Heart left ventricle (tissue), 16 donors: ENCODE data around the gene IFI30. TPM values are rescaled to one million over a fixed set of nuclear protein-coding genes. Genes with fewer than 3 reads are reported as not detected.

Source experiments
- ATAC-seq, 4 donors: fragments of 200-7000 bp; cut with Tn5 transposase; one replicate each; pipeline ENCODE4 v1.9.1; 2020 to 2022; ENCODE audit warnings: moderate library complexity in 4 of 4, mild to moderate bottlenecking in 3 of 4, moderate number of reproducible peaks in 1 of 4
- DNase-seq, 5 donors: peaks; one replicate each; pipeline ENCODE4 v3.0.0-alpha.2; 2020
- H3K27ac ChIP-seq, 12 donors: fragments of 200-600 bp; sonication (generic) in 4 of 12; one replicate each; pipeline versions ENCODE4 v1.5.0 to v1.8.0; 2016 to 2022; ENCODE audit warnings: mild to moderate bottlenecking in 2 of 12
- H3K27me3 ChIP-seq, 9 donors: fragments of 200-600 bp; sonication (generic) in 2 of 9; one replicate each; pipeline versions ENCODE4 v1.5.1 to v1.8.0; 2016 to 2022; ENCODE audit warnings: mild to moderate bottlenecking in 3 of 9
- H3K36me3 ChIP-seq, 9 donors: fragments of 200-600 bp; sonication (generic) in 2 of 9; one replicate each; pipeline versions ENCODE4 v1.5.0 to v1.8.0; 2018 to 2022; ENCODE audit warnings: mild to moderate bottlenecking in 2 of 9
- H3K4me1 ChIP-seq, 12 donors: fragments of 200-600 bp; sonication (generic) in 4 of 12; one replicate each; pipeline versions ENCODE4 v1.5.0 to v1.8.0; 2016 to 2022; ENCODE audit warnings: mild to moderate bottlenecking in 3 of 12
- H3K4me3 ChIP-seq, 12 donors: fragments of 200-600 bp; sonication (generic) in 4 of 12; one replicate each; pipeline versions ENCODE4 v1.5.0 to v1.8.0; 2017 to 2022; ENCODE audit warnings: mild to moderate bottlenecking in 9 of 12, moderate library complexity in 4 of 12
- H3K9me3 ChIP-seq, 12 donors: fragments of 200-600 bp; sonication (generic) in 4 of 12; one replicate each; pipeline versions ENCODE4 v1.5.0 to v1.8.0; 2016 to 2022; ENCODE audit warnings: mild to moderate bottlenecking in 1 of 12
- POLR2A ChIP-seq, 2 donors: fragments of 450-650 bp; IDR thresholded peaks; one replicate each; pipeline ENCODE4 v1.6.1; 2017; ENCODE audit warnings: antibody characterized with exemption in 2 of 2, mild to moderate bottlenecking in 2 of 2, moderate library complexity in 2 of 2
- WGBS, 4 donors: extraction: QIAGEN DNeasy Blood & Tissue Kit in 2 of 4; methylation state at CpG; one replicate each; pipeline versions ENCODE4 v1.1.5 to v1.1.7; 2013 to 2018; 5-methylcytosine and 5-hydroxymethylcytosine counted together
- intact Hi-C, 10 donors: fragments of 100-400 bp; cut with DNase I; formaldehyde crosslinking; loops; one replicate each; pipeline versions ENCODE4 v1.11.1 to v1.14.2; 2022
- polyA plus RNA-seq, 2 donors: library from polyadenylated mRNA; stranded (reverse); fragments of 200-250 nt; gene quantifications; one replicate each; pipeline ENCODE4 v1.2.3, GENCODE V29; 2013
- total RNA-seq, 9 donors: library from RNA; depleted of rRNA in 2 of 9; stranded (reverse); fragments of >200 nt in 2 of 9; fragmentation: NEBNext Ultra II Directional in 3 of 9; extraction: Animal tissue kit (Norgen Biotek cat#: 25700) in 3 of 9; gene quantifications; one replicate each; pipeline versions ENCODE4 v1.1.0 to v1.2.4, GENCODE V29; 2016 to 2023
- TF ChIP-seq, protein P1 (sequence below), 12 donors: fragments of 200-600 bp; sonication (generic) in 4 of 12; IDR thresholded peaks; one replicate each; pipeline versions ENCODE4 v1.5.0 to v1.8.0; 2018 to 2022; ENCODE audit warnings: antibody characterized with exemption in 12 of 12, mild to moderate bottlenecking in 5 of 12
- donor health status: ischemic (EF 13 %, LVEDD 7.1; RV severe dilation, severe dysfunction).
- donor health status: healthy with polysubstance abuse.
- donor health status: DM: no; HTN: yes; CAD: no.
- donor health status: DM: no; HTN: no; CAD: no.
- donor health status: ischemic (EF 25% LVEDD 6.9; RV normal size, moderate dysfunction).
- donor health status: ischemic (EF 25% LVEDD 5.7; RV mildly dilated, moderate dysfunction).
- donor health status: healthy.
- donor health status: DM: yes; HTN: yes; CAD: no.
- donor health status: ischemic (EF 35%, LVEDD 5.7; RV mildly dilated, moderate dysfunction).
- donor health status: nonischemic (EF 11% LVEDD 7.7; RV severe dilation, severe dysfunction).
- donor health status: DM: yes; HTN: yes; CAD: no.
- donor health status: PGD.
- donor health status: ischemic (EF 29% LVEDD 5.4; RV normal size, mild dysfunction).
- donor health status: nonischemic (EF 23%, LVEDD 6.1; RV moderate dilation, normal function).

IFI30 gene
- total and polyA plus RNA-seq, 11 donors = 8.9 to 455 (median 15.2) TPM

DNA sequence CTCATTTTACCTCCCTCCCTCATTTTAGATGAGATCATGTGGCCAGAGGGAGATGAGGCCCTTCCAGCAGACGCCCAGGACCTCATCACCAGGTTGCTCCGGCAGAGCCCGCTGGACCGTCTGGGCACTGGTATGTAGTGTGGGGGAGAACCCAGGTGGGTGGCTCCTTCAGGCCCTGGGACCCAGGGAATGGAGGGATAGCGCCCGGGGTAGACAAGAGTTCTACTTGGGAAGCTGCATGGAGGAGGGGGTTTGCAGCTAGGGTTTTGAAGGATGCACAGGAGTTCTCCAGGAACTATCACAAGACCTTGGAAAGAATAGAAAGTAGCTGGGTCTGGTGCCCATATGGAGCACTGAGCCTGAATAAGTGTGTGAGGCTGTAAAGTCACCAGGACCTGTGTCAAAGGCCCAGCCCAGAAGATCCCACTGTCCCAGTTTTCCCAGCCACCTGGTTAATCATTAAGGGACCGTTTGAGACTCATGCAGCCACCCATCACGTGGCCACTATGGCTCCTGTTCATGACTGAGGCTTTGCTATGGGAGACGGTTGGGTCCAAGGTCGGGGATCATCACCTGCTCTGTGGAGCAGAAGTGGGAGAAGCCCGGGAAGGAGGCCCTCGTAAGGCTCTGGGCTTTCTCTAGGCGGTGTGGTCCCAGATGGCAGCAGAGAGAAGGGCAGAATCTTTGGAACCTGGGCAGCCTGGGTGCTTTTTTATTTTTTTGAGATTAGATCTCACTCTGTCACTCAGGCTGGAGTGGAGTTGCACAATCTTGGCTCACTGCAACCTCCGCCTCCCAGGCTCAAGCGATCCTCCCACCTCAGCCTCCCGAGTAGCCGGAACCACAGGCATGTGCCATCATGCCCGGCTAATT, 37.7 kb upstream of the IFI30 start:
- H3K27ac ChIP-seq = no peak overlapping the region
- no peak overlapping the region for H3K4me3 ChIP-seq
- DNase-seq (no peak), ATAC-seq (no peak)
- H3K4me1 ChIP-seq = no peaks in the 10 kb centered on the region
- H3K27me3 ChIP-seq = no peaks in the 10 kb centered on the region
- intact Hi-C loops = no loop called here
- peaks cover 0 to 88% (median 43%) of the 10 kb centered on the region in 9 donors for H3K36me3 ChIP-seq
- 93 to 98% (median 97%) methylated on average over 17 to 18 of the region's 18 CpGs for WGBS, 4 donors
- TF ChIP-seq, protein P1, sequence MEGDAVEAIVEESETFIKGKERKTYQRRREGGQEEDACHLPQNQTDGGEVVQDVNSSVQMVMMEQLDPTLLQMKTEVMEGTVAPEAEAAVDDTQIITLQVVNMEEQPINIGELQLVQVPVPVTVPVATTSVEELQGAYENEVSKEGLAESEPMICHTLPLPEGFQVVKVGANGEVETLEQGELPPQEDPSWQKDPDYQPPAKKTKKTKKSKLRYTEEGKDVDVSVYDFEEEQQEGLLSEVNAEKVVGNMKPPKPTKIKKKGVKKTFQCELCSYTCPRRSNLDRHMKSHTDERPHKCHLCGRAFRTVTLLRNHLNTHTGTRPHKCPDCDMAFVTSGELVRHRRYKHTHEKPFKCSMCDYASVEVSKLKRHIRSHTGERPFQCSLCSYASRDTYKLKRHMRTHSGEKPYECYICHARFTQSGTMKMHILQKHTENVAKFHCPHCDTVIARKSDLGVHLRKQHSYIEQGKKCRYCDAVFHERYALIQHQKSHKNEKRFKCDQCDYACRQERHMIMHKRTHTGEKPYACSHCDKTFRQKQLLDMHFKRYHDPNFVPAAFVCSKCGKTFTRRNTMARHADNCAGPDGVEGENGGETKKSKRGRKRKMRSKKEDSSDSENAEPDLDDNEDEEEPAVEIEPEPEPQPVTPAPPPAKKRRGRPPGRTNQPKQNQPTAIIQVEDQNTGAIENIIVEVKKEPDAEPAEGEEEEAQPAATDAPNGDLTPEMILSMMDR (IDR thresholded peaks at IDR 0.05) = no peak
- TF ChIP-seq POLR2A (IDR thresholded peaks at IDR 0.05) = no peak
- H3K9me3 ChIP-seq = no peaks in the 10 kb centered on the region

DNA sequence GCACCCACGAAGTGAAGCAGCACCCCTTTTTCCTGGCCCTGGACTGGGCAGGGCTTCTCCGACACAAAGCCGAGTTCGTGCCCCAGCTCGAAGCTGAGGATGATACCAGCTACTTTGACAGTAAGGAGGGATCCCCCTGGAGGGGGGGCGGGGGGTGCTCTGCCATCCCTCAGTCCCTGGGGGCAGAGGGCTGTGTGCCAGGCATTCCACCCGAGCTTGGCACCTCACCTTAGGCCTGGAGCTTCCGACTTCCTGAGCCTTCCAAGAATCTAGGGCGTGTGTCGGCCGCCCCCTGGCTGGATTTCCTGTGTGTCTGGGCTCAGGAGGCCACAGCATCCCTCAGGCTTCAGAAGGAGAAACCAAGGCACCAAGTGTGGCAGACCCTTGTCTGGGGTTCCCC, 36.4 kb upstream of the IFI30 start:
- Histone ChIP-seq H3K27ac (no peak overlapping the region), H3K27me3 (no peaks in the 10 kb centered on the region), H3K4me1 (no peaks in the 10 kb centered on the region), H3K9me3 (no peaks in the 10 kb centered on the region), H3K36me3 (peaks cover 0 to 91% (median 44%) of the 10 kb centered on the region in 9 donors), H3K4me3 (no peak overlapping the region)
- DNase-seq (no peak), ATAC-seq (no peak)
- TF ChIP-seq, protein P1 (IDR thresholded peaks at IDR 0.05) = no peak
- no peak for TF ChIP-seq POLR2A (IDR thresholded peaks at IDR 0.05)
- intact Hi-C loops = no loop called here
- WGBS, 4 donors = 67 to 85% (median 74%) methylated on average over 10 to 11 of the region's 11 CpGs

DNA sequence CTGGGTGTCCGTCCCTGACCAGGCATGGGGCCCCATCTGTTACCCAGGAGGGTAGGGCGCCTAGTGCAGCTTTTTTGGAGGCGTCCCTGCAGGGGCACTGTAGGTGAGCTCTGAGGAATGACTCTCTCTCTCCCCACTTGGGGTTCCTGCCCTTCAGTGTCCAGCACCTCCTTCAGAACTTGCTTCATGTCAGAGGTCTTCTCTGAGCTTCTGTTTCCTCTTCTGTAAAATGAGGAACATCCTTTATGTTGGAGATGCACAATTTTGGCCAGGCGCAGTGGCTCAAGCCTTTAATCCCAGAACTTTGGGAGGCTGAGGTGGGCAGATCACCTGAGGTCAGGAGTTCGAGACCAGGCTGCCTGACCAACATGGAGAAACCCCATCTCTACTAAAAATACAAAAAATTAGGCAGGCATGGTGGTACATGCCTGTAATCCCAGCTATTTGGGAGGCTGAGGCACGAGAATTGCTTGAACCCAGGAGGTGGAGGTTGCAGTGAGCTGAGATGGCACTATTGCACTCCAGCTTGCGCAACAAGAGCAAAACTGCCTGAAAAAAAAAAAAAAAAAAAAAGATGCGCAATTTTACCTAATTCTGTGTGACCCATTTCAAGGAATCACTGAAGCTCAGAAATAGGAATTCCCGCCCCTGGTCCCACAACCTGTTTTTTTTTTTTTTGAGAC, 35.8 kb upstream of the IFI30 start:
- Histone ChIP-seq H3K27ac (no peak overlapping the region), H3K9me3 (no peaks in the 10 kb centered on the region), H3K27me3 (no peaks in the 10 kb centered on the region), H3K4me1 (no peaks in the 10 kb centered on the region), H3K36me3 (peaks cover 0 to 91% (median 42%) of the 10 kb centered on the region in 9 donors), H3K4me3 (no peak overlapping the region)
- intact Hi-C loops = no loop called here
- no peak for DNase-seq
- no peak for TF ChIP-seq POLR2A (IDR thresholded peaks at IDR 0.05)
- TF ChIP-seq, protein P1 (IDR thresholded peaks at IDR 0.05) = no peak
- no peak for ATAC-seq
- 91 to 96% (median 95%) methylated on average over 8 to 9 of the region's 9 CpGs for WGBS, 4 donors

DNA sequence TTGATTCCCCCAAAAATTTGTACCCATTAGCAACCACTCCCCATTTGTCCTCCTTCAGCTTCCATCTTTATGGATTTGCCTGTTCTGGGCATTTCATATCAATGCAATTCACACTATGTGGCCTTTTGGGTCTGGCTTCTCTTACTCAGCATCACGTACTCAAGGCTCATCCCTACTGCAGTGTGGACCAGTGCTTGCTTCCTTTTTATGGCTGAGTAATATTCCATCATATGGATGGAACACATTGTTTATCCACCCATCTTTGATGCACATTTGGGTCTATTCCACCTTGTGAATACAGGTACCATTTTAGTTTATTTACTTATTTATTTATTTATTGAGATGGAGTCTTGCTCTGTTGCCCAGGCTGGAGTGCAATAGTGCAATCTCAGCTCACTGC, 33.1 kb upstream of the IFI30 start:
- H3K4me1 ChIP-seq = no peaks in the 10 kb centered on the region
- H3K9me3 ChIP-seq = no peaks in the 10 kb centered on the region
- intact Hi-C loops = no loop called here
- 97 to 100% (median 99%) methylated on average over 1 of the region's 1 CpG for WGBS, 4 donors
- H3K27ac ChIP-seq = no peak overlapping the region
- peaks cover 0 to 90% (median 45%) of the 10 kb centered on the region in 9 donors for H3K36me3 ChIP-seq
- DNase-seq (no peak), ATAC-seq (no peak)
- TF ChIP-seq, protein P1 (IDR thresholded peaks at IDR 0.05) = no peak
- no peak for TF ChIP-seq POLR2A (IDR thresholded peaks at IDR 0.05)
- no peak overlapping the region for H3K4me3 ChIP-seq
- H3K27me3 ChIP-seq = no peaks in the 10 kb centered on the region
